ENCODE measurements around the gene NLRC5.
A peak's percentile ranks its signal among the peaks of the same experiment; 100 is the strongest.
"Not testable (repeated sequence)": the region's sequence is repeated elsewhere in the genome, so short reads cannot be mapped to it uniquely, and the experiment has no call there.

Gene NLRC5

GRCh38 chr16:57001026-57001679 is 11.8 kb downstream of the NLRC5 start:
- DNase-seq: no peak

- DNase-seq: no peak
Observed at GRCh38 chr16:57003439-57004386, 14.4 kb downstream of the NLRC5 start.

- DNase-seq: no peak
Observed at GRCh38 chr16:57004387-57005250, 15.3 kb downstream of the NLRC5 start.

- DNase-seq: not testable (repeated sequence)
Observed at GRCh38 chr16:57005597-57005996, 16.2 kb downstream of the NLRC5 start.

- DNase-seq: no peak
Observed at GRCh38 chr16:57007050-57007449, 17.7 kb downstream of the NLRC5 start.

DNA sequence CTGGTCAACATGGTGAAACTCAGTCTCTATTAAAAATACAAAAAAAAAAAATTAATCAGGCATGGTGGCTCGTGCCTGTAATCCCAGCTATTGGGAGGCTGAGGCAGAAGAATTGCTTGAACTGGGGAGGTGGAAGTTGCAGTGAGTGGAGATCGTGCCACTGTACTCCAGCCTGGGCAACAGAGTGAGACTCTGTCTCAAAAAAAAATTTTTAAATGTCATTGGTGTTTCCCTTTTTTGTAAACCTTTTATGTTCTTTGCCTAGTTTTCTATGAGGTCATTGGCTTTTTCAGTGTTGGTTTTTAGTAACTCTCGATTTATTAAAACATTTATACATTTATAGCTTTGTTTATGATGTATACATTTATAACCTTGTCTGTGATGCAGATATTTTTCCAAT is 18.2 kb downstream of the NLRC5 start:
- DNase-seq: no peak

GRCh38 chr16:57008440-57008839 is 19.1 kb downstream of the NLRC5 start:
- no peak for DNase-seq

GRCh38 chr16:57009643-57010170 is 20.4 kb downstream of the NLRC5 start:
- no peak for DNase-seq

GRCh38 chr16:57012353-57012752 is 23.0 kb downstream of the NLRC5 start:
- no peak for DNase-seq

DNA sequence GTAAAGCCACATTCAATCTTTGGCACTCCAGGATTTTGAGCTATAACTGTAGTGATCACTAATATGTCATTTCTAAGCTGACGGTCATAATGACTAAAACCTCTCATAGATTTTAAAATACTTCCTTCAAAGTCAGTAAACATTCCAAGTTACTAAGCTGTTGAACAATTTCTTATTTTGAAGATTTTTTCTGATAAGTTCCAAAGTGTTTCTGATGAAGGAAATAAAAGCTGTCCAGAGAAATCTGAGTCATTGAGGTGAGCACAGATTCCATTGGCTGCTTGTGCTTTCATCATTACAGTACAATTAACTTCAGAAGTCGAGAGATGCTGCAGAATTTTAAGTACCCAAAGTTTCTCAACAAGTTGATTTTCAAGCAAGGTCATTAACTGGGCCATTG is 23.9 kb downstream of the NLRC5 start:
- DNase-seq: no peak

GRCh38 chr16:57013902-57014301 is 24.5 kb downstream of the NLRC5 start:
- DNase-seq: no peak

GRCh38 chr16:57016301-57016700 is 26.9 kb downstream of the NLRC5 start:
- no peak for DNase-seq

- DNase-seq: no peak
Observed at GRCh38 chr16:57016831-57017230, 27.5 kb downstream of the NLRC5 start.

- no peak for DNase-seq
Observed at GRCh38 chr16:57017251-57017650, 27.9 kb downstream of the NLRC5 start.

DNA sequence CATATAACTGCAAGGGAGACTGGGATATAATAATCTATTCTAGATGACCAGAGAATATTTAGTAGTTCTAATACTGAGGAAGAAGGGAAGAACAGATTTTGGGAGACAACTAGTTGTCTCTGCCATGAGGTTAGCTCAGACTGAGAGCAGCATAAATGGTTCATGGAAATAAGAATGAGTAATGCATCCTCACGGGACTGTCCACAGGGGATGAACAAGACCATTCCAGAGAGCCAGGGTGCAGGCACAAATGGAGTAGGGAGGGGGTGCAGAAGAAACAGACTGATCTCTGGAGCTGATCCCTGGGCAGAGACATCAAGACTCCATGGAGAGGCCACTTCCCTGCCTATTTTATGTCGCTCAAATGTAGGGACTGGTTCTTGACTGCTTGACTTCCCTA is 30.4 kb downstream of the NLRC5 start:
- DNase-seq: no peak

- DNase-seq: no peak
Observed at GRCh38 chr16:57020651-57021050, 31.3 kb downstream of the NLRC5 start.

DNA sequence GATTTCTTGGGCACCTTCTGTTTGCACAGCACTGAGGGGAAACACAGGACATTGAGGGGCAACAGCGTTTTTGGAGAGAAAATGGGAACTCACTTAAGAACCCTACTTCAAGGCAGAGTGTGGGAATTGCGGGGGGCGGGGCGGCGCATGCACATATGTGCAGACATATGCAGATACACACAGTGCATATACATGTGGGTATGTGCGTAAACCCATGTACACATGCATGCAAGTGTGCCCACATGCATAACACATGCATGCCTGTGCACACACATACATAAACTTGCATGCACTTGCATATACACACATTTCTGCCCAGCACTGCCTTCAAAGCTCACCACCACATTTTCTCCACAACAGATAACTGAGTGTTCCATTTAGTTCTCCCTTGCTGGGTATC is 32.4 kb downstream of the NLRC5 start:
- DNase-seq: no peak

- DNase-seq: no peak
Observed at GRCh38 chr16:57022445-57022844, 33.1 kb downstream of the NLRC5 start.

GRCh38 chr16:57023541-57024249 is 34.3 kb downstream of the NLRC5 start:
- DNase-seq: peak; percentile 78

- no peak for DNase-seq
Observed at GRCh38 chr16:57024894-57025680, 35.7 kb downstream of the NLRC5 start.

Data from CD4-positive, alpha-beta T cell treated with Interleukin-15 for 1 hour (primary cell).